OCI-LY7 (cell line): Measurements from ENCODE around the gene SKIL.

Experiments
- EZH2phosphoT487 ChIP-seq: fragments of 200-600 bp; sonication (generic); IDR thresholded peaks from 2 replicates; pipeline ENCODE4 v1.6.1; 2018; ENCODE audit warnings: low read depth, borderline replicate concordance, mild to moderate bottlenecking, mixed run types, antibody characterized with exemption, low read length, moderate library complexity, mixed read lengths
- TF ChIP-seq, protein P1 (sequence below): fragments of 200-600 bp; sonication (generic); conservative IDR thresholded peaks from 2 replicates; pipeline ENCODE4 v1.5.1; 2014; ENCODE audit warnings: mild to moderate bottlenecking, antibody characterized with exemption, low read length, moderate library complexity, mixed read lengths

DNA sequence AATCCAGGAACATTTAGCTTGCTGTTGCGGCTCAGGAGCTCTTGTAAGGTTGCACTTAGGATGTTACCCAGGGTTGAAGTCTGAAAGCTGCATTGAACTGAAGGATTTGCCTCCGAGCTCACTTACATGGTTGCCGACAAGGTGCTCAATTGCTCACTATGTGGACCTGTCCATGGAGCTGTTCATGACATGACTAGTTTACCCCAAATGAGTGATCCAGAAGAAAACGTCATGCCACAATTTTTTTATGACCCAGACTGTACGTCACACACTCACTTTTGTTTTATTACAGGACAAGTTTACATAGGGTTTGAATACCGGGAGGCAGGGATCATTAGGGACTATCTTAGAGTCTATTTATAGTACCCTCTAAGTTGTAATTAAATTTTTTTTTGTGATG lies 40.2 kb downstream of the SKIL start:
- TF ChIP-seq, protein P1, sequence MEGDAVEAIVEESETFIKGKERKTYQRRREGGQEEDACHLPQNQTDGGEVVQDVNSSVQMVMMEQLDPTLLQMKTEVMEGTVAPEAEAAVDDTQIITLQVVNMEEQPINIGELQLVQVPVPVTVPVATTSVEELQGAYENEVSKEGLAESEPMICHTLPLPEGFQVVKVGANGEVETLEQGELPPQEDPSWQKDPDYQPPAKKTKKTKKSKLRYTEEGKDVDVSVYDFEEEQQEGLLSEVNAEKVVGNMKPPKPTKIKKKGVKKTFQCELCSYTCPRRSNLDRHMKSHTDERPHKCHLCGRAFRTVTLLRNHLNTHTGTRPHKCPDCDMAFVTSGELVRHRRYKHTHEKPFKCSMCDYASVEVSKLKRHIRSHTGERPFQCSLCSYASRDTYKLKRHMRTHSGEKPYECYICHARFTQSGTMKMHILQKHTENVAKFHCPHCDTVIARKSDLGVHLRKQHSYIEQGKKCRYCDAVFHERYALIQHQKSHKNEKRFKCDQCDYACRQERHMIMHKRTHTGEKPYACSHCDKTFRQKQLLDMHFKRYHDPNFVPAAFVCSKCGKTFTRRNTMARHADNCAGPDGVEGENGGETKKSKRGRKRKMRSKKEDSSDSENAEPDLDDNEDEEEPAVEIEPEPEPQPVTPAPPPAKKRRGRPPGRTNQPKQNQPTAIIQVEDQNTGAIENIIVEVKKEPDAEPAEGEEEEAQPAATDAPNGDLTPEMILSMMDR, result no peak
- TF ChIP-seq EZH2phosphoT487, result no peak
